Right lobe of liver (tissue), 4 donors: ENCODE measurements around the gene PPP1R9A.

Experiments used
- CTCF ChIP-seq, 4 donors: fragments of 200-600 bp in 3 of 4; fragments of 450-650 bp in 1 of 4; IDR thresholded peaks; one replicate each; pipeline versions ENCODE4 v1.5.1 to v1.8.0; 2016 to 2022; ENCODE audit warnings: antibody characterized with exemption in 4 of 4, mild to moderate bottlenecking in 2 of 4
- POLR2A ChIP-seq: fragments of 450-650 bp; IDR thresholded peaks from one replicate; pipeline ENCODE4 v1.6.1; 2017; ENCODE audit warnings: antibody characterized with exemption, mild to moderate bottlenecking
- donor health status: DM: no; HTN: no; CAD: no.
- donor health status: DM: no; HTN: no; CAD: no.
- donor health status: DM: no; HTN: yes; CAD: no.

GRCh38 chr7:95269640-95270039 lies 362.2 kb downstream of the PPP1R9A start:
- TF ChIP-seq CTCF (IDR thresholded peaks at IDR 0.05) (no peak), POLR2A (no peak)
